Measurements from ENCODE around the gene DGKG.
A peak's percentile ranks its signal among the peaks of the same experiment; 100 is the strongest.

Gene DGKG

DNA sequence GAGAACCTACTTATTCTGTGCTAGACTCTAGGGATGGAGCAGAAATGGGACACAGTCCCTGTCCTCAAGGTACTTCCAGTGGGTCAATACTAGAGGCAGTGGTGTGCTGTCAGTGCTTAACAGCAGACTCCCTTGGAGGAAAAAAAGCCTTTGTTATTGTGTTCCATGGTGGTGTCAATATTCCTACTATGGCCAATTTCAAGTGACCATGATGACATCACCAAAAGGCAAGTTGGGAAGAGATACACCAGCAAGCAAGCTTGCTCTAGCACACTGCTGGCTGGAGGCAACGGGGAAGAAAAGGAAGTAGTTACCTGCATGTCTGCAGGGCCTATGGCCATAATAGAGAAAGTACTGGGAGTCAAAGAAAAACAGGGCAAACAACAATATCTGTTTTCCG is 163.6 kb downstream of the DGKG start:
- no peak overlapping the region for H4K12ac ChIP-seq (ENCODE audit: low read depth, low read length)
- H3K14ac ChIP-seq (ENCODE audit: low read length) = no peak overlapping the region
- no peak overlapping the region for H3K4me2 ChIP-seq (ENCODE audit: low read length)
- H4K8ac ChIP-seq (ENCODE audit: low read depth, low read length) = no peak overlapping the region
- no peak overlapping the region for H2BK5ac ChIP-seq (ENCODE audit: low read depth, low read length, poor library complexity)
- no peak overlapping the region for H3K18ac ChIP-seq (ENCODE audit: low read length)
- no peak overlapping the region for H4K91ac ChIP-seq (ENCODE audit: low read depth, low read length)
- no peak for DNase-seq
- H3K27ac ChIP-seq (ENCODE audit: low read depth, low read length) = no peak overlapping the region
- no peak overlapping the region for H2BK120ac ChIP-seq (ENCODE audit: insufficient read depth, low read length, poor library complexity)
- no peak overlapping the region for H2BK12ac ChIP-seq (ENCODE audit: low read length)
- WGBS (ENCODE audit: extremely low coverage, insufficient coverage, insufficient read length) = no CpG with 5 or more reads among the region's 2 CpGs
- H3K4me1 ChIP-seq (ENCODE audit: control insufficient read depth in 1 of 2, insufficient read depth in 2 of 2, low read length in 2 of 2) = peaks cover 5 to 10% of the 10 kb centered on the region in 2 experiments
- no peaks in the 10 kb centered on the region for H3K9me3 ChIP-seq (ENCODE audit: insufficient read depth, low read depth, low read length)
- H3K27me3 ChIP-seq (ENCODE audit: insufficient read depth, low read length) = peaks cover 11% of the 10 kb centered on the region
- no peak overlapping the region for H3K4me3 ChIP-seq (ENCODE audit: low read depth, low read length)
- H3K4ac ChIP-seq (ENCODE audit: low read depth, low read length) = no peak overlapping the region
- H3K9ac ChIP-seq (ENCODE audit: low read length) = no peak overlapping the region
- no peaks in the 10 kb centered on the region for H3K36me3 ChIP-seq (ENCODE audit: control insufficient read depth in 1 of 2, insufficient read depth in 2 of 2, low read length in 2 of 2)
- H3K79me1 ChIP-seq (ENCODE audit: low read length) = no peaks in the 10 kb centered on the region
- H3K23ac ChIP-seq (ENCODE audit: low read length) = no peak overlapping the region
- no peak overlapping the region for H2AFZ ChIP-seq (ENCODE audit: insufficient read depth, low read length, poor library complexity)
- H3K79me2 ChIP-seq (ENCODE audit: control insufficient read depth, insufficient read depth, low read length, poor library complexity) = no peaks in the 10 kb centered on the region
- H2AK5ac ChIP-seq (ENCODE audit: low read length) = no peak overlapping the region

DNA sequence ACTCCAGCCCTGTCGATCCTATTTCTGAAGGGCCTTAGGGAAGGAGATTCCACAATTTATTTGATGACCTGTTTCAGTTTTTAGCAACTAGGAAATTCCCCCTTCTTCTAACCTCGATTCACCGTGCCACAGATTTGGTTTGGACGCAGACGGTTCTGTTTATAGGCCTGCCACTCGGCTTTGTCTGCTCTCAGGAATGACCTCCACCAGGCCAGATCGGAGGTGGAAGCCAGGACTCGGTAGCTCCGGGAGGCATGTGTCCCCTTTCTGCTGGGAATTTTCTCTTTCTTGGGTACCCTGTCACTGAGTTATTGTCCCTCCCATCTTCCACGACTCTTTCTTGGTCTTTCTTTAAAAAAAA is 167.6 kb downstream of the DGKG start:
- no peak for DNase-seq
- no peak overlapping the region for H3K4ac ChIP-seq (ENCODE audit: low read depth, low read length)
- no peak overlapping the region for H2BK120ac ChIP-seq (ENCODE audit: insufficient read depth, low read length, poor library complexity)
- no peak overlapping the region for H3K23ac ChIP-seq (ENCODE audit: low read length)
- no peak overlapping the region for H3K27ac ChIP-seq (ENCODE audit: low read depth, low read length)
- H2BK12ac ChIP-seq (ENCODE audit: low read length) = no peak overlapping the region
- H3K79me1 ChIP-seq (ENCODE audit: low read length) = no peaks in the 10 kb centered on the region
- no peak overlapping the region for H4K91ac ChIP-seq (ENCODE audit: low read depth, low read length)
- no peak overlapping the region for H2AK5ac ChIP-seq (ENCODE audit: low read length)
- H3K4me3 ChIP-seq (ENCODE audit: low read depth, low read length) = no peak overlapping the region
- H3K14ac ChIP-seq (ENCODE audit: low read length) = no peak overlapping the region
- no CpG with 5 or more reads among the region's 10 CpGs for WGBS (ENCODE audit: extremely low coverage, insufficient coverage, insufficient read length)
- H4K8ac ChIP-seq (ENCODE audit: low read depth, low read length) = no peak overlapping the region
- no peak overlapping the region for H4K12ac ChIP-seq (ENCODE audit: low read depth, low read length)
- H2BK5ac ChIP-seq (ENCODE audit: low read depth, low read length, poor library complexity) = no peak overlapping the region
- no peaks in the 10 kb centered on the region for H3K36me3 ChIP-seq (ENCODE audit: control insufficient read depth in 1 of 2, insufficient read depth in 2 of 2, low read length in 2 of 2)
- H3K4me1 ChIP-seq (ENCODE audit: control insufficient read depth in 1 of 2, insufficient read depth in 2 of 2, low read length in 2 of 2) = peaks cover 5 to 12% of the 10 kb centered on the region in 2 experiments
- H2AFZ ChIP-seq (ENCODE audit: insufficient read depth, low read length, poor library complexity) = no peak overlapping the region
- H3K18ac ChIP-seq (ENCODE audit: low read length) = no peak overlapping the region
- H3K9me3 ChIP-seq (ENCODE audit: insufficient read depth, low read depth, low read length) = no peaks in the 10 kb centered on the region
- H3K79me2 ChIP-seq (ENCODE audit: control insufficient read depth, insufficient read depth, low read length, poor library complexity) = no peaks in the 10 kb centered on the region
- no peak overlapping the region for H3K9ac ChIP-seq (ENCODE audit: low read length)
- peak overlapping the region; percentile 90 for H3K4me2 ChIP-seq (ENCODE audit: low read length)
- peaks cover 20% of the 10 kb centered on the region for H3K27me3 ChIP-seq (ENCODE audit: insufficient read depth, low read length)

DNA sequence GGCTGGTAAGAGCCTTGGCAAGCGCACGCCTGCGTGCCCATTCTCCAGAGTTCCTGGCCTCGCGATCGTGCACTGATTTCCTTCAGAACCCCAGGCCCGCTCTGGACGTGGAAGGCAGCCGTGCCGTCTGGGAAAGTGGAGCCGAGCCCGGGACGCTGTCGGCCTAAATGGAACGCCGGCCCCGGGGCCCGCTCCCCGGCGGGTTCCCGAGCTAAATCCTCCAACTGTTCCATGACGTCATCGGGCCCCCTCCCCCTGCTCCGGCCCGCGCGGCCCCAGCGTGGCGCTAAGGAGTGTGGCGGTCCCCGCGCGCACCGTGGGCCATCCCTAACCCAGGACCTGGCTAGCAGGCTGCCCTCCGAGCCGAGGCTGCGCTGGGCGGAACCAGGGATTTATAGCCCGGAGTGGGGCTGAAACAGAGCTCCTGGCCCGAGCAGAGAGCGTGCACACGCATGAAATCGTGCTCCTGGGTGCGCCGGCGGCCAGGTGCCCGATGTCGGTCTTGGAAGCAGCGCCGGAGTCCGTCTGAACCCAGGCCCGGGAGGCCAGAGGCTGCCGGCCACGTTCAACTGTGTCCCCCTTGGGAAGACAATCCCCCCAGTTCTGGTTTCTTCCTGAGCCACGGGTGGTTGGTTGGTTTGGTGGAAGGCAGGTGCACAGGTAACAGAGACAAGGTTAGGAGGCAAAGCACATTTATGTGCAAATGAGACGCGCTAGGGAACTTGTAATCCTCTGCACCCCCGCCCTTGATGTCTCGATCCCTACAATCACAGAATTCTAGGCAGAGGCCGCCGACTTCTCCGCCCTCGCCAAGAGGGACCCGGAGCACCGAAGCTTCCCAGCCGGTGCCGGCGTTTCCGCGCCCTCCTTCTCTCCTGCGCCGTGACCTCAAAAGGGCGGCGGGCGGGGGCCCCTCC is 168.2 kb downstream of the DGKG start:
- Histone ChIP-seq H3K4me2 (ENCODE audit: low read length) (peak overlapping the region; percentile 90), H3K27me3 (ENCODE audit: insufficient read depth, low read length) (peaks cover 20% of the 10 kb centered on the region)

DNA sequence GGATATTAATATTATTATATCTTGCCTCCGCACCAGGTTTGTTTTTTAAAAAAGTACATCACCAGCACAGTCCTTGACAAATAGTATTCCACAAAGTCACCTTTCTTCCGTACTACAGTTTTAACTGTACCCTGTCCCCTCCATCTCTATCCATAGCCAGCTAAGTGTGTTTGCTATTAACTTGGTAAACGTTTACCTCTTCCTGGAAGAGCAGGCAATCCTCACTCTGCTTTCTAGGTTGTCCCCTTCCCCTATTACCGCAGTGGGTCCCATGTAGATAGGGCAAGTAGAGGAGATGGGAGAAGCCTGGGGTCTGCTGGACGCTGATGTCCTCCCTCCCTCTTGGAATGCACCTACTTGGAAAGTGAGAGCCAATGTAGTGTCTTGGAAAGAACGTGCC is 169.2 kb downstream of the DGKG start:
- no peak overlapping the region for H2AFZ ChIP-seq (ENCODE audit: insufficient read depth, low read length, poor library complexity)
- H3K9me3 ChIP-seq (ENCODE audit: insufficient read depth, low read depth, low read length) = no peaks in the 10 kb centered on the region
- no peak overlapping the region for H3K4me3 ChIP-seq (ENCODE audit: low read depth, low read length)
- no peaks in the 10 kb centered on the region for H3K79me2 ChIP-seq (ENCODE audit: control insufficient read depth, insufficient read depth, low read length, poor library complexity)
- no peaks in the 10 kb centered on the region for H3K79me1 ChIP-seq (ENCODE audit: low read length)
- no peak overlapping the region for H4K8ac ChIP-seq (ENCODE audit: low read depth, low read length)
- H3K27me3 ChIP-seq (ENCODE audit: insufficient read depth, low read length) = peaks cover 20% of the 10 kb centered on the region
- peaks cover 5 to 12% of the 10 kb centered on the region in 2 experiments for H3K4me1 ChIP-seq (ENCODE audit: control insufficient read depth in 1 of 2, insufficient read depth in 2 of 2, low read length in 2 of 2)
- H3K36me3 ChIP-seq (ENCODE audit: control insufficient read depth in 1 of 2, insufficient read depth in 2 of 2, low read length in 2 of 2) = no peaks in the 10 kb centered on the region
- no peak overlapping the region for H2BK5ac ChIP-seq (ENCODE audit: low read depth, low read length, poor library complexity)
- no peak overlapping the region for H2BK120ac ChIP-seq (ENCODE audit: insufficient read depth, low read length, poor library complexity)
- H3K4me2 ChIP-seq (ENCODE audit: low read length) = no peak overlapping the region
- no peak overlapping the region for H2AK5ac ChIP-seq (ENCODE audit: low read length)
- H3K4ac ChIP-seq (ENCODE audit: low read depth, low read length) = no peak overlapping the region
- no CpG with 5 or more reads among the region's 6 CpGs for WGBS (ENCODE audit: extremely low coverage, insufficient coverage, insufficient read length)
- H4K12ac ChIP-seq (ENCODE audit: low read depth, low read length) = no peak overlapping the region
- no peak for DNase-seq
- H4K91ac ChIP-seq (ENCODE audit: low read depth, low read length) = no peak overlapping the region
- H3K23ac ChIP-seq (ENCODE audit: low read length) = no peak overlapping the region
- no peak overlapping the region for H3K14ac ChIP-seq (ENCODE audit: low read length)
- no peak overlapping the region for H3K18ac ChIP-seq (ENCODE audit: low read length)
- H2BK12ac ChIP-seq (ENCODE audit: low read length) = no peak overlapping the region
- no peak overlapping the region for H3K27ac ChIP-seq (ENCODE audit: low read depth, low read length)
- H3K9ac ChIP-seq (ENCODE audit: low read length) = no peak overlapping the region

More for the DNA sequence above, 168.2 kb downstream of the DGKG start:
- no peaks in the 10 kb centered on the region for H3K79me2 ChIP-seq (ENCODE audit: control insufficient read depth, insufficient read depth, low read length, poor library complexity)
- H2AFZ ChIP-seq (ENCODE audit: insufficient read depth, low read length, poor library complexity) = peak overlapping the region; percentile 17
- H3K4me3 ChIP-seq (ENCODE audit: low read depth, low read length) = peak overlapping the region; percentile 66
- no peaks in the 10 kb centered on the region for H3K9me3 ChIP-seq (ENCODE audit: insufficient read depth, low read depth, low read length)
- H2BK5ac ChIP-seq (ENCODE audit: low read depth, low read length, poor library complexity) = no peak overlapping the region
- H2AK5ac ChIP-seq (ENCODE audit: low read length) = no peak overlapping the region
- no peak overlapping the region for H3K14ac ChIP-seq (ENCODE audit: low read length)
- H3K36me3 ChIP-seq (ENCODE audit: control insufficient read depth in 1 of 2, insufficient read depth in 2 of 2, low read length in 2 of 2) = no peaks in the 10 kb centered on the region
- no peak overlapping the region for H2BK120ac ChIP-seq (ENCODE audit: insufficient read depth, low read length, poor library complexity)
- H3K79me1 ChIP-seq (ENCODE audit: low read length) = no peaks in the 10 kb centered on the region
- H2BK12ac ChIP-seq (ENCODE audit: low read length) = no peak overlapping the region
- H3K4ac ChIP-seq (ENCODE audit: low read depth, low read length) = no peak overlapping the region
- H3K4me1 ChIP-seq (ENCODE audit: control insufficient read depth in 1 of 2, insufficient read depth in 2 of 2, low read length in 2 of 2) = peaks cover 5 to 12% of the 10 kb centered on the region in 2 experiments
- H3K23ac ChIP-seq (ENCODE audit: low read length) = no peak overlapping the region
- H4K8ac ChIP-seq (ENCODE audit: low read depth, low read length) = no peak overlapping the region
- DNase-seq = no peak
- H4K12ac ChIP-seq (ENCODE audit: low read depth, low read length) = no peak overlapping the region
- no peak overlapping the region for H3K9ac ChIP-seq (ENCODE audit: low read length)
- no peak overlapping the region for H4K91ac ChIP-seq (ENCODE audit: low read depth, low read length)
- no CpG with 5 or more reads among the region's 75 CpGs for WGBS (ENCODE audit: extremely low coverage, insufficient coverage, insufficient read length)
- H3K18ac ChIP-seq (ENCODE audit: low read length) = no peak overlapping the region
- no peak overlapping the region for H3K27ac ChIP-seq (ENCODE audit: low read depth, low read length)
